ENCODE results near the gene ARNT2.

- TF ChIP-seq CTCF (IDR thresholded peaks at IDR 0.05; ENCODE audit: poor library complexity) (no peak), EZH2 (IDR thresholded peaks at IDR 0.05; ENCODE audit: borderline replicate concordance) (no peak)
These were observed 145.0 kb downstream of the ARNT2 start for GRCh38 chr15:80549191-80549590.

All from hepatocyte (in vitro differentiated cells).